ENCODE results near the gene PRRG2. TPM values are rescaled to one million over a fixed set of nuclear protein-coding genes. Genes with fewer than 3 reads are reported as not detected.

The PRRG2 gene
- total and polyA plus RNA-seq, 9 of the 15 experiments (the other 6 are each of a cell fraction or from before 2014, with no cell fraction given) = 0.06 to 1.1 (median 0.33) TPM

- TF ChIP-seq REST (IDR thresholded peaks at IDR 0.05; ENCODE audit: borderline replicate concordance) (peak; percentile 48; the same call in 1 of the 2 replicates), REST (CRISPR knock-in tag; IDR thresholded peaks at IDR 0.05; ENCODE audit: low read depth) (no peak), CGGBP1 (CRISPR knock-in tag; IDR thresholded peaks at IDR 0.05) (peak; percentile 57; the same call in 1 of the 2 replicates), CC2D1A (IDR thresholded peaks at IDR 0.05) (peak; percentile 46; the same call in 1 of the 2 replicates), SMC3 (conservative IDR thresholded peaks at IDR 0.05; ENCODE audit: insufficient read depth, low read depth, low read length) (0 out of 2 replicates have a peak, but pooled peaks have one; percentile 2), ZBTB5 (IDR thresholded peaks at IDR 0.05) (peak; percentile 24; the same call in 1 of the 2 replicates), DNMT1 (IDR thresholded peaks at IDR 0.05) (peak; percentile 91; the same call in 1 of the 2 replicates), PHB (CRISPR knock-in tag; IDR thresholded peaks at IDR 0.05) (no peak), RBFOX2 (IDR thresholded peaks at IDR 0.05; ENCODE audit: low read depth, low read length) (peak; percentile 24; the same call in 1 of the 2 replicates), TAF1 (IDR thresholded peaks at IDR 0.05; ENCODE audit: control insufficient read depth, extremely low read depth, insufficient read depth, low read length, severe bottlenecking) (peak; percentile 40), THRA (IDR thresholded peaks at IDR 0.05) (no peak), CSDE1 (IDR thresholded peaks at IDR 0.05) (0 out of 4 replicates have a peak, but pooled peaks of 1 of the 2 experiments have one; percentile 51), CHD2 (IDR thresholded peaks at IDR 0.05; ENCODE audit: low read depth, low read length) (peak; percentile 78), ZNF644 (tag; IDR thresholded peaks at IDR 0.05; ENCODE audit: low read depth) (no peak), ZFPM2 (CRISPR knock-in tag; IDR thresholded peaks at IDR 0.05) (no peak), FOS (IDR thresholded peaks at IDR 0.05; ENCODE audit: extremely low read depth, insufficient read length) (peak; percentile 89)
These were observed 12.4 kb downstream of the PRRG2 start (continued) for GRCh38 chr19:49593233-49594113.
